Measurements from ENCODE around the gene CPT1A.

DNA sequence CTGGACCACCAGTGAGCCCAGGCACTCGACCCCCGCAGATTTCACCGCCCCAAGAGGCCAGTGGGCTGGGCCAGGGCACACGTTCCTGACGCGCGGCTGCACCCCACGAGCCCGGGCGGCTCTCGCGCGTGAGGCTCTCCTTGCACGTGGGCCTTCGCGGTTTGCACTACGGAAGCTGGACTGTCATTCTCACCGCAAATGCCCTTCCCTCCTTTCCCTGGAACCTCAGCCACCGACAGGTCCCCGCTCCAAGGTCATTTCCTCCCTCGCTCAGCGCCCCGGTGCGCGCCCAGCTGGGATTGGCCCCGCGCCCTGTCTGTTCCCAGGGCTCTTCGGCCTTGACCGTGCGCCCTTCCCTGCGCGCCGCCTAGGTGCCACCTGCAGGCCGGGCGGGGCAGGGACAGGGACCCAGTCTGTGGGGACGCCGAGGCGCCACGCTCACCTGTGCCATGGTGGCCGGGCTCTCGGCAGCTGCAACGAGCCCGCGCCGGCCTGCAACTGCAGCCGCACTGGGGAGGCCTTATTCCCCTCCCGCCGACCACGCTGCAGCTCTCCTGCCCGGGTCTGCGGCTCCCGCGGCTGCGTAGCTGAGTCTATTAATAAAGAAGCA is 2.1 kb upstream of the CPT1A start:
- TF ChIP-seq, protein P1, sequence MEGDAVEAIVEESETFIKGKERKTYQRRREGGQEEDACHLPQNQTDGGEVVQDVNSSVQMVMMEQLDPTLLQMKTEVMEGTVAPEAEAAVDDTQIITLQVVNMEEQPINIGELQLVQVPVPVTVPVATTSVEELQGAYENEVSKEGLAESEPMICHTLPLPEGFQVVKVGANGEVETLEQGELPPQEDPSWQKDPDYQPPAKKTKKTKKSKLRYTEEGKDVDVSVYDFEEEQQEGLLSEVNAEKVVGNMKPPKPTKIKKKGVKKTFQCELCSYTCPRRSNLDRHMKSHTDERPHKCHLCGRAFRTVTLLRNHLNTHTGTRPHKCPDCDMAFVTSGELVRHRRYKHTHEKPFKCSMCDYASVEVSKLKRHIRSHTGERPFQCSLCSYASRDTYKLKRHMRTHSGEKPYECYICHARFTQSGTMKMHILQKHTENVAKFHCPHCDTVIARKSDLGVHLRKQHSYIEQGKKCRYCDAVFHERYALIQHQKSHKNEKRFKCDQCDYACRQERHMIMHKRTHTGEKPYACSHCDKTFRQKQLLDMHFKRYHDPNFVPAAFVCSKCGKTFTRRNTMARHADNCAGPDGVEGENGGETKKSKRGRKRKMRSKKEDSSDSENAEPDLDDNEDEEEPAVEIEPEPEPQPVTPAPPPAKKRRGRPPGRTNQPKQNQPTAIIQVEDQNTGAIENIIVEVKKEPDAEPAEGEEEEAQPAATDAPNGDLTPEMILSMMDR (IDR thresholded peaks at IDR 0.05), result peak in 5 of 7 experiments; percentile 55 to 88 (median 77)
- no peak for TF ChIP-seq POLR2A (IDR thresholded peaks at IDR 0.05)
- peak; percentile 33 to 91 (median 71) for TF ChIP-seq POLR2AphosphoS5 (IDR thresholded peaks at IDR 0.05)
- no peak for TF ChIP-seq EP300 (IDR thresholded peaks at IDR 0.05)
